Keratinocyte (primary cell): ENCODE results near the gene ERBB4. TPM values are rescaled to one million over a fixed set of nuclear protein-coding genes. Genes with fewer than 3 reads are reported as not detected.

Source experiments
- DNase-seq: peaks from one replicate; pipeline ENCODE4 v3.0.0-alpha.2; 2011; ENCODE audit warnings: low read depth, missing footprints, low spot score
- FAIRE-seq: peaks from 2 replicates; lab custom pipeline; 2011; peaks lifted over from hg19 to GRCh38; lab: Jason Lieb, UNC
- H2AFZ ChIP-seq: 2 replicates; pipeline ENCODE4 v1.6.0; 2012; ENCODE audit warnings: low read length, control low read depth, inconsistent platforms; ENCODE audit not compliant: control insufficient read depth
- H3K27ac ChIP-seq: 2 replicates; pipeline ENCODE4 v1.5.1; 2011; ENCODE audit warnings: low read length; ENCODE audit not compliant: control insufficient read depth, insufficient read depth
- H3K27me3 ChIP-seq: 3 replicates; pipeline ENCODE4 v1.6.0; 2011; ENCODE audit warnings: low read length; ENCODE audit not compliant: control insufficient read depth, insufficient read depth; ENCODE audit errors: extremely low read depth
- H3K36me3 ChIP-seq, 2 experiments: 2 replicates in 1 of 2; 3 replicates in 1 of 2; pipeline ENCODE4 v1.5.1; 2011; ENCODE audit warnings: low read length in 2 of 2, mild to moderate bottlenecking in 1 of 2; ENCODE audit not compliant: control insufficient read depth in 2 of 2, insufficient read depth in 2 of 2; ENCODE audit errors: extremely low read depth in 1 of 2
- H3K4me1 ChIP-seq: 3 replicates; pipeline ENCODE4 v1.5.1; 2011; ENCODE audit warnings: low read length; ENCODE audit not compliant: control insufficient read depth, insufficient read depth; ENCODE audit errors: extremely low read depth
- H3K4me2 ChIP-seq: 3 replicates; pipeline ENCODE4 v1.6.0; 2011; ENCODE audit warnings: low read depth, low read length; ENCODE audit not compliant: control insufficient read depth, insufficient read depth; ENCODE audit errors: extremely low read depth
- H3K4me3 ChIP-seq, 3 experiments: fragments of 200-600 bp in 1 of 3; sonication (generic) in 1 of 3; 2 replicates in 2 of 3; 3 replicates in 1 of 3; pipeline ENCODE4 v1.5.1; 2011 to 2016; ENCODE audit warnings: low read length in 3 of 3, mild to moderate bottlenecking in 3 of 3, control low read depth in 2 of 3, inconsistent platforms in 1 of 3, low read depth in 1 of 3, mixed read lengths in 1 of 3, mixed run types in 1 of 3, moderate library complexity in 1 of 3; ENCODE audit not compliant: control insufficient read depth in 2 of 3, insufficient read depth in 2 of 3; ENCODE audit errors: extremely low read depth in 1 of 3
- H3K79me2 ChIP-seq: 2 replicates; pipeline ENCODE4 v1.6.0; 2012; ENCODE audit warnings: low read length; ENCODE audit not compliant: control insufficient read depth, insufficient read depth
- H3K9ac ChIP-seq: 3 replicates; pipeline ENCODE4 v1.6.0; 2011; ENCODE audit warnings: low read length; ENCODE audit not compliant: control insufficient read depth, insufficient read depth; ENCODE audit errors: extremely low read depth
- H3K9me1 ChIP-seq: 3 replicates; pipeline ENCODE4 v1.6.0; 2011; ENCODE audit warnings: low read length; ENCODE audit not compliant: control insufficient read depth, insufficient read depth; ENCODE audit errors: extremely low read depth
- H3K9me3 ChIP-seq: 2 replicates; pipeline ENCODE4 v1.5.1; 2012; ENCODE audit warnings: low read depth, low read length; ENCODE audit not compliant: control insufficient read depth
- H4K20me1 ChIP-seq: 3 replicates; pipeline ENCODE4 v1.6.0; 2011; ENCODE audit warnings: low read length; ENCODE audit not compliant: control insufficient read depth, insufficient read depth; ENCODE audit errors: extremely low read depth
- EZH2 ChIP-seq: IDR thresholded peaks from one replicate; pipeline ENCODE4 v1.6.1; 2012; ENCODE audit warnings: inconsistent platforms, mild to moderate bottlenecking, low read length, moderate library complexity
- dilution Hi-C: fragments of 300-500 bp; cut with MboI; formaldehyde crosslinking; loops from one replicate; pipeline ENCODE4 v1.7.0; 2020; ENCODE audit warnings: low sequenced_read_pairs; ENCODE audit not compliant: extremely low pct_ligation_motif_present
- polyA plus RNA-seq, 5 experiments: library from polyadenylated mRNA; depleted of rRNA in 3 of 5; stranded (reverse) in 3 of 5; stranded (forward) in 1 of 5; unstranded in 1 of 5; fragments of >200 nt; gene quantifications; 1 replicate in 1 of 5; 2 replicates in 3 of 5; 3 replicates in 1 of 5; pipeline versions ENCODE4 v1.2.1 to v1.2.3, GENCODE V29; 2011 to 2012; ENCODE audit warnings: missing spikeins in 2 of 5, low read depth in 1 of 5, low replicate concordance in 1 of 5
- TF ChIP-seq, protein P1 (sequence below), 3 experiments: IDR thresholded peaks in 1 of 3; conservative IDR thresholded peaks in 1 of 3; optimal IDR thresholded peaks in 1 of 3; 2 replicates in 2 of 3; 3 replicates in 1 of 3; pipeline versions ENCODE3 to v1.5.1; 2011; ENCODE audit warnings: low read length in 3 of 3, mild to moderate bottlenecking in 3 of 3, moderate library complexity in 2 of 3, control low read depth in 1 of 3, inconsistent platforms in 1 of 3; ENCODE audit not compliant: insufficient read depth in 2 of 3; ENCODE audit errors: extremely low read depth in 1 of 3

ERBB4 gene
- polyA plus RNA-seq, 1 donor (not counting 4 experiments of a cell fraction or from before 2014, with no cell fraction given): 0.01 TPM

DNA sequence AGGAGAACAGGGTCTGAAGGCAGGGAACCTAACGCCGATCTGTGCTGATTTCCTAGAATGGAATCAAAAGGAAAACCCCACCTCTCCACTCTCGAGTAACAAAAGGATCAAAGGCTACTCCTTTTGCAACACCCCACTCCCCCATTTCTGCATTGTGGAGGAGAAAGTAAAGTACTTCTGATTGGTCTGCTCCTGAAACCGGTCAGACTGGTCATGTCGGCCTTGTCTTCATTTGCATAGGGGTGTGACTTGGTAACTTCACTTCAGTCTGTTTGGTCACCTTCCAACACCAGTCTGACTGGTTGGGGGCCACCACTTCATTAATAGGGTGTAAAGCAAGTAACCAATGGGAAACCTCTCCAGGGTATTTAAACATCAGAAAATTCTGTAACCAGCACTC is 771.9 kb downstream of the ERBB4 start:
- Histone ChIP-seq H3K4me3 (no peak overlapping the region), H2AFZ (peak overlapping the region; percentile 50)

DNA sequence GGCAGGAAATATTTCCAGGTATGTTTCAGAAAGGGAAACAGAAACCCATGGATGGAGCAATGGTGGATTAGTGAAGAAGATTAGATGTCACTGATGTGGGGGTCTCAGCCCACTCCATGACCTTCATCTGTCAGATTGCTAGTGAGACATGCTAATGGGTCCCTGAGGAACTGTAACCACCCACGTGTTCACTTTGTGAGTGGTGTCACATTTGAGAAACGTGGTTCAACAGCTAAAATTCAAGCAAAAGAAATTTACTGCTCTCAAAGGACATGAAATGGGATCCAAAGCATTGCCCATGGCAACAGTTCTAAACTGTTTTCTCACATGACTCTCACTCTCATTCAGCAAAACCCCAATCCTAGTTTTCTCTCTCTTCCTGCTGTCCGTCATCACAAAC is 776.1 kb downstream of the ERBB4 start:
- H3K27ac ChIP-seq: no peak overlapping the region
- no peaks in the 10 kb centered on the region for H3K36me3 ChIP-seq
- no peaks in the 10 kb centered on the region for H3K9me1 ChIP-seq
- DNase-seq (no peak), FAIRE-seq (no peak)
- H3K27me3 ChIP-seq: no peaks in the 10 kb centered on the region
- no peak overlapping the region for H3K4me3 ChIP-seq
- H3K4me2 ChIP-seq: no peak overlapping the region
- H3K79me2 ChIP-seq: no peaks in the 10 kb centered on the region
- H3K9me3 ChIP-seq: no peaks in the 10 kb centered on the region
- no peak overlapping the region for H2AFZ ChIP-seq
- no peaks in the 10 kb centered on the region for H4K20me1 ChIP-seq
- H3K4me1 ChIP-seq: no peaks in the 10 kb centered on the region
- H3K9ac ChIP-seq: no peak overlapping the region
- TF ChIP-seq, protein P1, sequence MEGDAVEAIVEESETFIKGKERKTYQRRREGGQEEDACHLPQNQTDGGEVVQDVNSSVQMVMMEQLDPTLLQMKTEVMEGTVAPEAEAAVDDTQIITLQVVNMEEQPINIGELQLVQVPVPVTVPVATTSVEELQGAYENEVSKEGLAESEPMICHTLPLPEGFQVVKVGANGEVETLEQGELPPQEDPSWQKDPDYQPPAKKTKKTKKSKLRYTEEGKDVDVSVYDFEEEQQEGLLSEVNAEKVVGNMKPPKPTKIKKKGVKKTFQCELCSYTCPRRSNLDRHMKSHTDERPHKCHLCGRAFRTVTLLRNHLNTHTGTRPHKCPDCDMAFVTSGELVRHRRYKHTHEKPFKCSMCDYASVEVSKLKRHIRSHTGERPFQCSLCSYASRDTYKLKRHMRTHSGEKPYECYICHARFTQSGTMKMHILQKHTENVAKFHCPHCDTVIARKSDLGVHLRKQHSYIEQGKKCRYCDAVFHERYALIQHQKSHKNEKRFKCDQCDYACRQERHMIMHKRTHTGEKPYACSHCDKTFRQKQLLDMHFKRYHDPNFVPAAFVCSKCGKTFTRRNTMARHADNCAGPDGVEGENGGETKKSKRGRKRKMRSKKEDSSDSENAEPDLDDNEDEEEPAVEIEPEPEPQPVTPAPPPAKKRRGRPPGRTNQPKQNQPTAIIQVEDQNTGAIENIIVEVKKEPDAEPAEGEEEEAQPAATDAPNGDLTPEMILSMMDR (optimal IDR thresholded peaks at IDR 0.05 in 1 of 3, IDR thresholded peaks at IDR 0.05 in 1 of 3, conservative IDR thresholded peaks at IDR 0.05 in 1 of 3; ENCODE audit: extremely low read depth in 1 of 3, insufficient read depth in 2 of 3, low read length in 3 of 3): no peak
- TF ChIP-seq EZH2: no peak
- dilution Hi-C loops: no loop called here

More for the DNA sequence above, 771.9 kb downstream of the ERBB4 start:
- no peaks in the 10 kb centered on the region for H4K20me1 ChIP-seq
- H3K27ac ChIP-seq: no peak overlapping the region
- H3K9ac ChIP-seq: no peak overlapping the region
- no peak for FAIRE-seq
- dilution Hi-C loops: no loop called here
- no peaks in the 10 kb centered on the region for H3K9me3 ChIP-seq
- no peaks in the 10 kb centered on the region for H3K9me1 ChIP-seq
- H3K4me2 ChIP-seq: peak overlapping the region; percentile 48
- TF ChIP-seq EZH2: no peak
- TF ChIP-seq, protein P1 (optimal IDR thresholded peaks at IDR 0.05 in 1 of 3, IDR thresholded peaks at IDR 0.05 in 1 of 3, conservative IDR thresholded peaks at IDR 0.05 in 1 of 3; ENCODE audit: extremely low read depth in 1 of 3, insufficient read depth in 2 of 3, low read length in 3 of 3): no peak
- no peaks in the 10 kb centered on the region for H3K4me1 ChIP-seq
- H3K36me3 ChIP-seq: no peaks in the 10 kb centered on the region
- DNase-seq: no peak
- H3K27me3 ChIP-seq: no peaks in the 10 kb centered on the region
- no peaks in the 10 kb centered on the region for H3K79me2 ChIP-seq
